WTC11 (cell line): Measurements from ENCODE around the gene CHTF8. TPM values are rescaled to one million over a fixed set of nuclear protein-coding genes. Genes with fewer than 3 reads are reported as not detected.

Experiments
- ATAC-seq: fragments of 200-7000 bp; cut with Tn5 transposase; 2 replicates; pipeline ENCODE4 v1.10.0; 2021; ENCODE audit warnings: mild to moderate bottlenecking, moderate library complexity
- CTCF ChIA-PET: fragments of 300-600 bp; sonication (Branson Sonifier 250); formaldehyde crosslinking; loops from one replicate; lab custom pipeline; 2021; ENCODE audit warnings: antibody characterized with exemption; lab: Charles Lee
- POLR2A ChIA-PET: fragments of 350-600 bp; sonication (Branson Sonifier 250); formaldehyde crosslinking; loops from one replicate; lab custom pipeline; 2021; ENCODE audit warnings: antibody characterized with exemption; lab: Charles Lee
- DNase-seq: peaks from one replicate; pipeline ENCODE4 v3.0.0; 2021; ENCODE audit warnings: low spot score
- H3K27ac Mint-ChIP-seq: 2 replicates; pipeline ENCODE4 v1.8.0; 2021; ENCODE audit warnings: mixed read lengths
- H3K27me3 Mint-ChIP-seq: 2 replicates; pipeline ENCODE4 v1.8.0; 2021; ENCODE audit warnings: low read depth, mild to moderate bottlenecking, moderate library complexity, mixed read lengths
- H3K36me3 Mint-ChIP-seq: 2 replicates; pipeline ENCODE4 v1.8.0; 2021; ENCODE audit warnings: mixed read lengths
- H3K4me1 Mint-ChIP-seq: 2 replicates; pipeline ENCODE4 v1.8.0; 2022; ENCODE audit warnings: mixed read lengths
- H3K4me3 Mint-ChIP-seq: 2 replicates; pipeline ENCODE4 v1.8.0; 2021; ENCODE audit warnings: mild to moderate bottlenecking, moderate library complexity, mixed read lengths
- H3K9me3 Mint-ChIP-seq: 2 replicates; pipeline ENCODE4 v1.8.0; 2021; ENCODE audit warnings: mixed read lengths
- CBFB ChIP-seq: sonication (generic); formaldehyde crosslinking; IDR thresholded peaks from 2 replicates; pipeline ENCODE4 v1.8.1; 2022; ENCODE audit warnings: mild to moderate bottlenecking, low read depth, missing genetic modification reagents
- IRF2 ChIP-seq: sonication (generic); formaldehyde crosslinking; IDR thresholded peaks from 2 replicates; pipeline ENCODE4 v1.8.0; 2022; ENCODE audit warnings: low read depth, missing genetic modification reagents, borderline replicate concordance
- OVOL2 ChIP-seq: fragments of 250-450 bp; sonication (Bioruptor Pico); IDR thresholded peaks from 2 replicates; pipeline ENCODE4 v1.9.0; 2021; ENCODE audit warnings: mild to moderate bottlenecking, borderline replicate concordance
- PRRX2 ChIP-seq: fragments of 250-450 bp; sonication (Bioruptor Pico); IDR thresholded peaks from 2 replicates; pipeline ENCODE4 v1.8.0; 2021; ENCODE audit warnings: mild to moderate bottlenecking
- total RNA-seq: library from RNA; stranded (reverse); gene quantifications from 3 replicates; pipeline ENCODE4 v1.2.3, GENCODE V29; 2021
- TF ChIP-seq, protein P1 (sequence below): sonication (generic); formaldehyde crosslinking; IDR thresholded peaks from 2 replicates; pipeline ENCODE4 v1.8.1; 2022; ENCODE audit warnings: mild to moderate bottlenecking, missing genetic modification reagents, moderate library complexity, borderline replicate concordance
- TF ChIP-seq, protein P2 (sequence below): sonication (generic); formaldehyde crosslinking; IDR thresholded peaks from 2 replicates; pipeline ENCODE4 v1.8.1; 2022; ENCODE audit warnings: low read depth, missing genetic modification reagents, borderline replicate concordance
- TF ChIP-seq, protein P3 (sequence below): sonication (generic); formaldehyde crosslinking; conservative IDR thresholded peaks from 2 replicates; pipeline ENCODE4 v1.8.1; 2023; ENCODE audit warnings: mild to moderate bottlenecking, low read depth, missing genetic modification reagents, moderate library complexity
- TF ChIP-seq, protein P4 (sequence below): fragments of 250-450 bp; sonication (Bioruptor Pico); IDR thresholded peaks from 2 replicates; pipeline ENCODE4 v1.9.0; 2021; ENCODE audit warnings: mild to moderate bottlenecking
- TF ChIP-seq, protein P5 (sequence below): sonication (generic); formaldehyde crosslinking; IDR thresholded peaks from 2 replicates; pipeline ENCODE4 v1.8.1; 2022; ENCODE audit warnings: mild to moderate bottlenecking, moderate library complexity, missing genetic modification reagents
- TF ChIP-seq, protein P6 (sequence below): sonication (generic); formaldehyde crosslinking; IDR thresholded peaks from 2 replicates; pipeline ENCODE4 v1.8.0; 2022; ENCODE audit warnings: mild to moderate bottlenecking, missing genetic modification reagents
- TF ChIP-seq, protein P7 (sequence below): fragments of 250-450 bp; sonication (Bioruptor Pico); IDR thresholded peaks from 2 replicates; pipeline ENCODE4 v1.9.0; 2021; ENCODE audit warnings: mild to moderate bottlenecking, borderline replicate concordance
- TF ChIP-seq, protein P8 (sequence below): sonication (generic); formaldehyde crosslinking; IDR thresholded peaks from 2 replicates; pipeline ENCODE4 v1.8.1; 2023; ENCODE audit warnings: mild to moderate bottlenecking, missing genetic modification reagents, borderline replicate concordance

The CHTF8 gene
- total RNA-seq, 1 experiment from 2014 or later: 115 TPM

DNA sequence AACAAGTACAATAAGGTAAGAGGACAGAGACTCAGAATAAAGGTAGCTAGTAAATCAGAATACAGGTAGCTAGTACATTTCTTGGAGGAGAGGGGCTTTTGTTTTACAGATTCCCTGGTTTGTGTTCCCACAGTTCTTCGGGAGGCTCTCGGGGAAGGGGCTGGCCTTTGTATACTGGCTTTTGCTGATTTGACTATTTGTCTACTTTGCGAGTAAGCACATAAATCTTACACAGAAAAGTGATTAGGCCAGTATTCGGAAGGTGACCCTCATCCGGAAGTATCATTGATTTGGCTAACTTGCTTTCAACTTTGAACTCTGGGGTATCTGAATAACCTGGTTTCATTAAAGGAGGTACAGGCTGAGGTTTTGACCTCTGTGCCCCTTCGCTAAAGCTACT lies 33.2 kb upstream of the CHTF8 start:
- Mint-ChIP-seq H3K4me1 (no peaks in the 10 kb centered on the region), H3K27me3 (no peaks in the 10 kb centered on the region), H3K36me3 (peaks cover 75% of the 10 kb centered on the region), H3K27ac (no peak overlapping the region), H3K9me3 (no peaks in the 10 kb centered on the region), H3K4me3 (no peak overlapping the region)
- ChIA-PET CTCF (interaction anchor here (0.9 kb wide), 1 partner anchor 15 kb away, joined by 3 read pairs; no protein-coding TSS in a partner anchor), POLR2A (interaction anchor here (0.5 to 0.9 kb wide), 2 partner anchors 15 to 21 kb away, joined by 4 read pairs; partner anchors contain the start of gene SNTB2)
- TF ChIP-seq IRF2 (CRISPR knock-in tag) (no peak), PRRX2 (CRISPR knock-in tag) (no peak)
- TF ChIP-seq, protein P1, sequence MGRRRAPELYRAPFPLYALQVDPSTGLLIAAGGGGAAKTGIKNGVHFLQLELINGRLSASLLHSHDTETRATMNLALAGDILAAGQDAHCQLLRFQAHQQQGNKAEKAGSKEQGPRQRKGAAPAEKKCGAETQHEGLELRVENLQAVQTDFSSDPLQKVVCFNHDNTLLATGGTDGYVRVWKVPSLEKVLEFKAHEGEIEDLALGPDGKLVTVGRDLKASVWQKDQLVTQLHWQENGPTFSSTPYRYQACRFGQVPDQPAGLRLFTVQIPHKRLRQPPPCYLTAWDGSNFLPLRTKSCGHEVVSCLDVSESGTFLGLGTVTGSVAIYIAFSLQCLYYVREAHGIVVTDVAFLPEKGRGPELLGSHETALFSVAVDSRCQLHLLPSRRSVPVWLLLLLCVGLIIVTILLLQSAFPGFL (CRISPR knock-in tag): no peak
- TF ChIP-seq, protein P2, sequence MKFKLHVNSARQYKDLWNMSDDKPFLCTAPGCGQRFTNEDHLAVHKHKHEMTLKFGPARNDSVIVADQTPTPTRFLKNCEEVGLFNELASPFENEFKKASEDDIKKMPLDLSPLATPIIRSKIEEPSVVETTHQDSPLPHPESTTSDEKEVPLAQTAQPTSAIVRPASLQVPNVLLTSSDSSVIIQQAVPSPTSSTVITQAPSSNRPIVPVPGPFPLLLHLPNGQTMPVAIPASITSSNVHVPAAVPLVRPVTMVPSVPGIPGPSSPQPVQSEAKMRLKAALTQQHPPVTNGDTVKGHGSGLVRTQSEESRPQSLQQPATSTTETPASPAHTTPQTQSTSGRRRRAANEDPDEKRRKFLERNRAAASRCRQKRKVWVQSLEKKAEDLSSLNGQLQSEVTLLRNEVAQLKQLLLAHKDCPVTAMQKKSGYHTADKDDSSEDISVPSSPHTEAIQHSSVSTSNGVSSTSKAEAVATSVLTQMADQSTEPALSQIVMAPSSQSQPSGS (CRISPR knock-in tag): no peak
- ATAC-seq: no peak
- DNase-seq: no peak

DNA sequence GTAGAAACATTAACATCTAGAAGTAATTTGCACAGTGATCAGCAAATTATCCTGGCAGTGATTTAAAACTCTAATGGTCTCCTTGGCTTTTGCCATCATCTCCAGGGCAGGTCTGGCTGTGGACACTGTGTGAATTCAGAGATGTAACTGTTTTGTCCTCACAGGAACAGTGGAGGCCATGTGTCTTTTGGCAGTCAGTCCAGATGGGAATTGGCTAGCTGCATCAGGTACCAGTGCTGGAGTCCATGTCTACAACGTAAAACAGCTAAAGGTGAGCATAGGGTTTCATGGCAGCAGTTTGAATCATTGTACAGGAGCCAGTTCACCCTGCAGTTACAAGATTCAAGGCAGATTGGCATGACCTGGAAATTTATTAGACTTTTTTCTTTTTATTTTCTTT lies 27.8 kb upstream of the CHTF8 start:
- POLR2A ChIA-PET: no interaction called here
- H3K9me3 Mint-ChIP-seq: no peaks in the 10 kb centered on the region
- no peak overlapping the region for H3K4me3 Mint-ChIP-seq
- peaks cover 74% of the 10 kb centered on the region for H3K36me3 Mint-ChIP-seq
- ATAC-seq (no peak), DNase-seq (no peak)
- H3K4me1 Mint-ChIP-seq: no peaks in the 10 kb centered on the region
- H3K27ac Mint-ChIP-seq: no peak overlapping the region
- no peaks in the 10 kb centered on the region for H3K27me3 Mint-ChIP-seq
- CTCF ChIA-PET: interaction anchor here (1.4 kb wide), 1 partner anchor 10 kb away, joined by 5 read pairs; no protein-coding TSS in a partner anchor
- TF ChIP-seq, protein P3, sequence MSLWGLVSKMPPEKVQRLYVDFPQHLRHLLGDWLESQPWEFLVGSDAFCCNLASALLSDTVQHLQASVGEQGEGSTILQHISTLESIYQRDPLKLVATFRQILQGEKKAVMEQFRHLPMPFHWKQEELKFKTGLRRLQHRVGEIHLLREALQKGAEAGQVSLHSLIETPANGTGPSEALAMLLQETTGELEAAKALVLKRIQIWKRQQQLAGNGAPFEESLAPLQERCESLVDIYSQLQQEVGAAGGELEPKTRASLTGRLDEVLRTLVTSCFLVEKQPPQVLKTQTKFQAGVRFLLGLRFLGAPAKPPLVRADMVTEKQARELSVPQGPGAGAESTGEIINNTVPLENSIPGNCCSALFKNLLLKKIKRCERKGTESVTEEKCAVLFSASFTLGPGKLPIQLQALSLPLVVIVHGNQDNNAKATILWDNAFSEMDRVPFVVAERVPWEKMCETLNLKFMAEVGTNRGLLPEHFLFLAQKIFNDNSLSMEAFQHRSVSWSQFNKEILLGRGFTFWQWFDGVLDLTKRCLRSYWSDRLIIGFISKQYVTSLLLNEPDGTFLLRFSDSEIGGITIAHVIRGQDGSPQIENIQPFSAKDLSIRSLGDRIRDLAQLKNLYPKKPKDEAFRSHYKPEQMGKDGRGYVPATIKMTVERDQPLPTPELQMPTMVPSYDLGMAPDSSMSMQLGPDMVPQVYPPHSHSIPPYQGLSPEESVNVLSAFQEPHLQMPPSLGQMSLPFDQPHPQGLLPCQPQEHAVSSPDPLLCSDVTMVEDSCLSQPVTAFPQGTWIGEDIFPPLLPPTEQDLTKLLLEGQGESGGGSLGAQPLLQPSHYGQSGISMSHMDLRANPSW (CRISPR knock-in tag): no peak
- TF ChIP-seq CBFB (CRISPR knock-in tag) (no peak), OVOL2 (no peak)
- TF ChIP-seq, protein P4, sequence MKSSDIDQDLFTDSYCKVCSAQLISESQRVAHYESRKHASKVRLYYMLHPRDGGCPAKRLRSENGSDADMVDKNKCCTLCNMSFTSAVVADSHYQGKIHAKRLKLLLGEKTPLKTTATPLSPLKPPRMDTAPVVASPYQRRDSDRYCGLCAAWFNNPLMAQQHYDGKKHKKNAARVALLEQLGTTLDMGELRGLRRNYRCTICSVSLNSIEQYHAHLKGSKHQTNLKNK (CRISPR knock-in tag): no peak
- TF ChIP-seq, protein P5, sequence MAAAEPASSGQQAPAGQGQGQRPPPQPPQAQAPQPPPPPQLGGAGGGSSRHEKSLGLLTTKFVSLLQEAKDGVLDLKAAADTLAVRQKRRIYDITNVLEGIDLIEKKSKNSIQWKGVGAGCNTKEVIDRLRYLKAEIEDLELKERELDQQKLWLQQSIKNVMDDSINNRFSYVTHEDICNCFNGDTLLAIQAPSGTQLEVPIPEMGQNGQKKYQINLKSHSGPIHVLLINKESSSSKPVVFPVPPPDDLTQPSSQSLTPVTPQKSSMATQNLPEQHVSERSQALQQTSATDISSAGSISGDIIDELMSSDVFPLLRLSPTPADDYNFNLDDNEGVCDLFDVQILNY (CRISPR knock-in tag): no peak
- TF ChIP-seq, protein P6, sequence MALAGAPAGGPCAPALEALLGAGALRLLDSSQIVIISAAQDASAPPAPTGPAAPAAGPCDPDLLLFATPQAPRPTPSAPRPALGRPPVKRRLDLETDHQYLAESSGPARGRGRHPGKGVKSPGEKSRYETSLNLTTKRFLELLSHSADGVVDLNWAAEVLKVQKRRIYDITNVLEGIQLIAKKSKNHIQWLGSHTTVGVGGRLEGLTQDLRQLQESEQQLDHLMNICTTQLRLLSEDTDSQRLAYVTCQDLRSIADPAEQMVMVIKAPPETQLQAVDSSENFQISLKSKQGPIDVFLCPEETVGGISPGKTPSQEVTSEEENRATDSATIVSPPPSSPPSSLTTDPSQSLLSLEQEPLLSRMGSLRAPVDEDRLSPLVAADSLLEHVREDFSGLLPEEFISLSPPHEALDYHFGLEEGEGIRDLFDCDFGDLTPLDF (CRISPR knock-in tag): no peak

DNA sequence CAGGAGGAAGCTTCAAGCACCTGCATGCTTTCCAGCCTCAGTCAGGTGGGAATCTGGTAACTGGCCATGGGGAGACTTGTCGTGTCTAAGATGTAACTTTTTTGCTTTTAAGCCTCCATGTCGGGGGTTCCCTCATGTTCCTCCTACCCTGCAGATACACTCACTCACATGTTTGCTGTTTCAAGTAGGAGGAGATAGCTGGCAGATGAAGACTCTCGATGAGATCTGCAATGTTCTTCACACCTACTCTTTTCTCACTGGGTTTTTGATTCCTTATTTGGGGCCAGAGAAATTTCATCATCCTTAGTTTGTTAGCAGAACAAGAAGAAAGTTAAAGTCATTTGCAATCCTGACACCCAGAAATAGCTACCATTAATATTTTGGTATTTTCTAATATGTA lies 24.8 kb upstream of the CHTF8 start:
- POLR2A ChIA-PET: interaction anchor here (0.6 kb wide), 2 partner anchors 130 to 266 kb away, joined by 4 to 9 read pairs; no protein-coding TSS in a partner anchor
- no peak for ATAC-seq
- CTCF ChIA-PET: no interaction called here
- H3K9me3 Mint-ChIP-seq: no peaks in the 10 kb centered on the region
- DNase-seq: no peak
- no peaks in the 10 kb centered on the region for H3K27me3 Mint-ChIP-seq
- H3K36me3 Mint-ChIP-seq: peaks cover 76% of the 10 kb centered on the region
- H3K4me3 Mint-ChIP-seq: no peak overlapping the region
- no peaks in the 10 kb centered on the region for H3K4me1 Mint-ChIP-seq
- H3K27ac Mint-ChIP-seq: no peak overlapping the region
- TF ChIP-seq, protein P7, sequence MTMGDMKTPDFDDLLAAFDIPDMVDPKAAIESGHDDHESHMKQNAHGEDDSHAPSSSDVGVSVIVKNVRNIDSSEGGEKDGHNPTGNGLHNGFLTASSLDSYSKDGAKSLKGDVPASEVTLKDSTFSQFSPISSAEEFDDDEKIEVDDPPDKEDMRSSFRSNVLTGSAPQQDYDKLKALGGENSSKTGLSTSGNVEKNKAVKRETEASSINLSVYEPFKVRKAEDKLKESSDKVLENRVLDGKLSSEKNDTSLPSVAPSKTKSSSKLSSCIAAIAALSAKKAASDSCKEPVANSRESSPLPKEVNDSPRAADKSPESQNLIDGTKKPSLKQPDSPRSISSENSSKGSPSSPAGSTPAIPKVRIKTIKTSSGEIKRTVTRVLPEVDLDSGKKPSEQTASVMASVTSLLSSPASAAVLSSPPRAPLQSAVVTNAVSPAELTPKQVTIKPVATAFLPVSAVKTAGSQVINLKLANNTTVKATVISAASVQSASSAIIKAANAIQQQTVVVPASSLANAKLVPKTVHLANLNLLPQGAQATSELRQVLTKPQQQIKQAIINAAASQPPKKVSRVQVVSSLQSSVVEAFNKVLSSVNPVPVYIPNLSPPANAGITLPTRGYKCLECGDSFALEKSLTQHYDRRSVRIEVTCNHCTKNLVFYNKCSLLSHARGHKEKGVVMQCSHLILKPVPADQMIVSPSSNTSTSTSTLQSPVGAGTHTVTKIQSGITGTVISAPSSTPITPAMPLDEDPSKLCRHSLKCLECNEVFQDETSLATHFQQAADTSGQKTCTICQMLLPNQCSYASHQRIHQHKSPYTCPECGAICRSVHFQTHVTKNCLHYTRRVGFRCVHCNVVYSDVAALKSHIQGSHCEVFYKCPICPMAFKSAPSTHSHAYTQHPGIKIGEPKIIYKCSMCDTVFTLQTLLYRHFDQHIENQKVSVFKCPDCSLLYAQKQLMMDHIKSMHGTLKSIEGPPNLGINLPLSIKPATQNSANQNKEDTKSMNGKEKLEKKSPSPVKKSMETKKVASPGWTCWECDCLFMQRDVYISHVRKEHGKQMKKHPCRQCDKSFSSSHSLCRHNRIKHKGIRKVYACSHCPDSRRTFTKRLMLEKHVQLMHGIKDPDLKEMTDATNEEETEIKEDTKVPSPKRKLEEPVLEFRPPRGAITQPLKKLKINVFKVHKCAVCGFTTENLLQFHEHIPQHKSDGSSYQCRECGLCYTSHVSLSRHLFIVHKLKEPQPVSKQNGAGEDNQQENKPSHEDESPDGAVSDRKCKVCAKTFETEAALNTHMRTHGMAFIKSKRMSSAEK (CRISPR knock-in tag): no peak
- TF ChIP-seq, protein P8, sequence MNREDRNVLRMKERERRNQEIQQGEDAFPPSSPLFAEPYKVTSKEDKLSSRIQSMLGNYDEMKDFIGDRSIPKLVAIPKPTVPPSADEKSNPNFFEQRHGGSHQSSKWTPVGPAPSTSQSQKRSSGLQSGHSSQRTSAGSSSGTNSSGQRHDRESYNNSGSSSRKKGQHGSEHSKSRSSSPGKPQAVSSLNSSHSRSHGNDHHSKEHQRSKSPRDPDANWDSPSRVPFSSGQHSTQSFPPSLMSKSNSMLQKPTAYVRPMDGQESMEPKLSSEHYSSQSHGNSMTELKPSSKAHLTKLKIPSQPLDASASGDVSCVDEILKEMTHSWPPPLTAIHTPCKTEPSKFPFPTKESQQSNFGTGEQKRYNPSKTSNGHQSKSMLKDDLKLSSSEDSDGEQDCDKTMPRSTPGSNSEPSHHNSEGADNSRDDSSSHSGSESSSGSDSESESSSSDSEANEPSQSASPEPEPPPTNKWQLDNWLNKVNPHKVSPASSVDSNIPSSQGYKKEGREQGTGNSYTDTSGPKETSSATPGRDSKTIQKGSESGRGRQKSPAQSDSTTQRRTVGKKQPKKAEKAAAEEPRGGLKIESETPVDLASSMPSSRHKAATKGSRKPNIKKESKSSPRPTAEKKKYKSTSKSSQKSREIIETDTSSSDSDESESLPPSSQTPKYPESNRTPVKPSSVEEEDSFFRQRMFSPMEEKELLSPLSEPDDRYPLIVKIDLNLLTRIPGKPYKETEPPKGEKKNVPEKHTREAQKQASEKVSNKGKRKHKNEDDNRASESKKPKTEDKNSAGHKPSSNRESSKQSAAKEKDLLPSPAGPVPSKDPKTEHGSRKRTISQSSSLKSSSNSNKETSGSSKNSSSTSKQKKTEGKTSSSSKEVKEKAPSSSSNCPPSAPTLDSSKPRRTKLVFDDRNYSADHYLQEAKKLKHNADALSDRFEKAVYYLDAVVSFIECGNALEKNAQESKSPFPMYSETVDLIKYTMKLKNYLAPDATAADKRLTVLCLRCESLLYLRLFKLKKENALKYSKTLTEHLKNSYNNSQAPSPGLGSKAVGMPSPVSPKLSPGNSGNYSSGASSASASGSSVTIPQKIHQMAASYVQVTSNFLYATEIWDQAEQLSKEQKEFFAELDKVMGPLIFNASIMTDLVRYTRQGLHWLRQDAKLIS (CRISPR knock-in tag): no peak
